Measurements from ENCODE around the gene RBM44.

RBM44 gene

GRCh38 chr2:237854295-237854694 is 55.7 kb downstream of the RBM44 start:
- H3K36me3 ChIP-seq (ENCODE audit: insufficient read depth, low read length): no peaks in the 10 kb centered on the region

GRCh38 chr2:237857791-237858190 is 59.2 kb downstream of the RBM44 start:
- Histone ChIP-seq H3K79me2 (ENCODE audit: control insufficient read depth, insufficient read depth, low read length, unreplicated experiment) (no peaks in the 10 kb centered on the region), H3K4me1 (ENCODE audit: control insufficient read depth, insufficient read depth, low read length, unreplicated experiment) (no peaks in the 10 kb centered on the region), H3K4me3 (ENCODE audit: low read depth, low read length) (no peak overlapping the region), H3K36me3 (ENCODE audit: insufficient read depth, low read length) (no peaks in the 10 kb centered on the region), H3K27me3 (ENCODE audit: insufficient read depth, low read length) (peaks cover 13% of the 10 kb centered on the region), H3K27ac (ENCODE audit: low read depth, low read length) (no peak overlapping the region), H2AFZ (ENCODE audit: low read length, unreplicated experiment) (no peak overlapping the region)

More at GRCh38 chr2:237854295-237854694, 55.7 kb downstream of the RBM44 start:
- peaks cover 5% of the 10 kb centered on the region for H3K27me3 ChIP-seq (ENCODE audit: insufficient read depth, low read length)
- no peak overlapping the region for H2AFZ ChIP-seq (ENCODE audit: low read length, unreplicated experiment)
- H3K4me3 ChIP-seq (ENCODE audit: low read depth, low read length): no peak overlapping the region
- H3K27ac ChIP-seq (ENCODE audit: low read depth, low read length): no peak overlapping the region
- H3K79me2 ChIP-seq (ENCODE audit: control insufficient read depth, insufficient read depth, low read length, unreplicated experiment): no peaks in the 10 kb centered on the region
- H3K4me1 ChIP-seq (ENCODE audit: control insufficient read depth, insufficient read depth, low read length, unreplicated experiment): no peaks in the 10 kb centered on the region

GRCh38 chr2:237858294-237859081 is 59.9 kb downstream of the RBM44 start:
- Histone ChIP-seq H3K36me3 (ENCODE audit: insufficient read depth, low read length) (no peaks in the 10 kb centered on the region), H3K27ac (ENCODE audit: low read depth, low read length) (no peak overlapping the region), H2AFZ (ENCODE audit: low read length, unreplicated experiment) (no peak overlapping the region), H3K27me3 (ENCODE audit: insufficient read depth, low read length) (peaks cover 13% of the 10 kb centered on the region), H3K4me1 (ENCODE audit: control insufficient read depth, insufficient read depth, low read length, unreplicated experiment) (no peaks in the 10 kb centered on the region), H3K79me2 (ENCODE audit: control insufficient read depth, insufficient read depth, low read length, unreplicated experiment) (no peaks in the 10 kb centered on the region), H3K4me3 (ENCODE audit: low read depth, low read length) (peak overlapping the region; percentile 73; the same call in 1 of the 2 replicates)

- H3K36me3 ChIP-seq (ENCODE audit: insufficient read depth, low read length): no peaks in the 10 kb centered on the region
- H3K27me3 ChIP-seq (ENCODE audit: insufficient read depth, low read length): peaks cover 13% of the 10 kb centered on the region
- H3K27ac ChIP-seq (ENCODE audit: low read depth, low read length): no peak overlapping the region
- H3K79me2 ChIP-seq (ENCODE audit: control insufficient read depth, insufficient read depth, low read length, unreplicated experiment): no peaks in the 10 kb centered on the region
- H3K4me1 ChIP-seq (ENCODE audit: control insufficient read depth, insufficient read depth, low read length, unreplicated experiment): no peaks in the 10 kb centered on the region
- H2AFZ ChIP-seq (ENCODE audit: low read length, unreplicated experiment): peak overlapping the region; percentile 50
- H3K4me3 ChIP-seq (ENCODE audit: low read depth, low read length): peak overlapping the region; percentile 73
Measured at GRCh38 chr2:237859082-237859433, 60.5 kb downstream of the RBM44 start.

- Histone ChIP-seq H3K27me3 (ENCODE audit: insufficient read depth, low read length) (peaks cover 13% of the 10 kb centered on the region), H3K79me2 (ENCODE audit: control insufficient read depth, insufficient read depth, low read length, unreplicated experiment) (no peaks in the 10 kb centered on the region), H3K4me1 (ENCODE audit: control insufficient read depth, insufficient read depth, low read length, unreplicated experiment) (peaks cover 3% of the 10 kb centered on the region), H3K27ac (ENCODE audit: low read depth, low read length) (no peak within 1 kb of the TSS), H3K4me3 (ENCODE audit: low read depth, low read length) (peak within 1 kb of the TSS; percentile 73), H2AFZ (ENCODE audit: low read length, unreplicated experiment) (peak within 1 kb of the TSS; percentile 50), H3K36me3 (ENCODE audit: insufficient read depth, low read length) (no peaks in the 10 kb centered on the region)
Measured at GRCh38 chr2:237859533-237860272, 61.1 kb downstream of the RBM44 start, which contains the start of gene RAMP1. Gene RAMP1 (plus strand): TSS chr2:237859623. CDS start chr2:237859676, 53 bp downstream.

GRCh38 chr2:237860273-237860935 is 61.8 kb downstream of the RBM44 start:
- H3K79me2 ChIP-seq (ENCODE audit: control insufficient read depth, insufficient read depth, low read length, unreplicated experiment): no peaks in the 10 kb centered on the region
- peak overlapping the region; percentile 73 for H3K4me3 ChIP-seq (ENCODE audit: low read depth, low read length)
- H3K27ac ChIP-seq (ENCODE audit: low read depth, low read length): no peak overlapping the region
- peaks cover 10% of the 10 kb centered on the region for H3K4me1 ChIP-seq (ENCODE audit: control insufficient read depth, insufficient read depth, low read length, unreplicated experiment)
- peaks cover 13% of the 10 kb centered on the region for H3K27me3 ChIP-seq (ENCODE audit: insufficient read depth, low read length)
- H2AFZ ChIP-seq (ENCODE audit: low read length, unreplicated experiment): no peak overlapping the region
- no peaks in the 10 kb centered on the region for H3K36me3 ChIP-seq (ENCODE audit: insufficient read depth, low read length)

- Histone ChIP-seq H3K36me3 (ENCODE audit: insufficient read depth, low read length) (no peaks in the 10 kb centered on the region), H3K79me2 (ENCODE audit: control insufficient read depth, insufficient read depth, low read length, unreplicated experiment) (no peaks in the 10 kb centered on the region), H2AFZ (ENCODE audit: low read length, unreplicated experiment) (no peak overlapping the region), H3K4me3 (ENCODE audit: low read depth, low read length) (no peak overlapping the region), H3K27me3 (ENCODE audit: insufficient read depth, low read length) (peaks cover 13% of the 10 kb centered on the region), H3K4me1 (ENCODE audit: control insufficient read depth, insufficient read depth, low read length, unreplicated experiment) (peaks cover 21% of the 10 kb centered on the region), H3K27ac (ENCODE audit: low read depth, low read length) (no peak overlapping the region)
Measured at GRCh38 chr2:237861875-237862527, 63.4 kb downstream of the RBM44 start.

GRCh38 chr2:237862528-237862895 is 63.9 kb downstream of the RBM44 start:
- no peaks in the 10 kb centered on the region for H3K36me3 ChIP-seq (ENCODE audit: insufficient read depth, low read length)
- H3K4me3 ChIP-seq (ENCODE audit: low read depth, low read length): no peak overlapping the region
- H3K27me3 ChIP-seq (ENCODE audit: insufficient read depth, low read length): peaks cover 13% of the 10 kb centered on the region; the same call in 1 of the 2 replicates
- no peaks in the 10 kb centered on the region for H3K79me2 ChIP-seq (ENCODE audit: control insufficient read depth, insufficient read depth, low read length, unreplicated experiment)
- peaks cover 21% of the 10 kb centered on the region for H3K4me1 ChIP-seq (ENCODE audit: control insufficient read depth, insufficient read depth, low read length, unreplicated experiment)
- no peak overlapping the region for H2AFZ ChIP-seq (ENCODE audit: low read length, unreplicated experiment)
- H3K27ac ChIP-seq (ENCODE audit: low read depth, low read length): no peak overlapping the region

- Histone ChIP-seq H3K4me3 (ENCODE audit: low read depth, low read length) (no peak overlapping the region), H3K4me1 (ENCODE audit: control insufficient read depth, insufficient read depth, low read length, unreplicated experiment) (peaks cover 21% of the 10 kb centered on the region), H2AFZ (ENCODE audit: low read length, unreplicated experiment) (no peak overlapping the region)
Measured at GRCh38 chr2:237863102-237863511, 64.5 kb downstream of the RBM44 start.

More at GRCh38 chr2:237863102-237863511, 64.5 kb downstream of the RBM44 start:
- peaks cover 13% of the 10 kb centered on the region; the same call in 1 of the 2 replicates for H3K27me3 ChIP-seq (ENCODE audit: insufficient read depth, low read length)
- H3K27ac ChIP-seq (ENCODE audit: low read depth, low read length): no peak overlapping the region
- H3K79me2 ChIP-seq (ENCODE audit: control insufficient read depth, insufficient read depth, low read length, unreplicated experiment): no peaks in the 10 kb centered on the region
- H3K36me3 ChIP-seq (ENCODE audit: insufficient read depth, low read length): no peaks in the 10 kb centered on the region
